ENCODE data around the gene GALNT17. TPM values are rescaled to one million over a fixed set of nuclear protein-coding genes. Genes with fewer than 3 reads are reported as not detected.

GALNT17 gene
- total RNA-seq, 1 experiment from 2014 or later: not detected

GRCh38 chr7:71348821-71349681 is 217.1 kb downstream of the GALNT17 start:
- in situ Hi-C loops (cut with HindIII; ENCODE audit: low pct_unique_long_range_greater_than_20kb, low sequenced_read_pairs): no loop called here
- no peak for DNase-seq (ENCODE audit: low read depth)

DNA sequence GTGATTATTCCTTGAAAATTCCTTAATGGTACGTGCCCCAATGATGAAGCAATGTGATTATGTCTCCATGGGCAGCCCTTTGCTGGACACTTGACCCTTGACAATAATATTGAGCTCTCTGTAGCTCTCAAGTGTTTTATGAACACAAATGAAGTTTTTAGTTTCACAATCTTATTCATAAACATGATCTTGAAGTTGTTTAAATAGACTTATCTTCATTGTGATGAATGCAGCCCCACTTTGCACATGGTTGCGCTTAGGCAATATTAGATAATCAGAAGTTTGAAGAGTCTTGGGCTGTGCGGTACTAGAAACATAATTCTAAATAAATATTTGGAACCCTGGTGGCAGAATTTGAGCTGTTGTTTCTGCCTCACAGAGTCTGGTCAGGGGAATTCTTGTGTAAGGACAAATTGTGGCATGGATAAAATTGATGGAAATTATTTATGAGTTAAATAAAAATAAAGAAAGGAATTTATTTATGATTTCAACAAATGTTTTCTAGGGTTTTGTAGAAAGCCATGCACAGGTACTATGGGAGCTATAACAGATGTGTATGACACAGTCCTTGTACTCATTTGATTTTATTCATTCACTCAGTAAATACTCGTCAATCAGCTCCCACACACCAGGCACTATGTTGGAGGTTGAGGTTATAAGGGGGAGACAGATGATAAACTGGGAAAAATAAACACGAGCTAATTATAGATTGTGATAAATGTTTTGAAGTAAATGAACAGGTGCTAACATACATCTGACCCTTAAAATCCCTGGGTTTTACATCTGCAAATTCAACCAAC is 217.9 kb downstream of the GALNT17 start:
- DNase-seq (ENCODE audit: low read depth): no peak
- in situ Hi-C loops (cut with HindIII; ENCODE audit: low pct_unique_long_range_greater_than_20kb, low sequenced_read_pairs): no loop called here

GRCh38 chr7:71350680-71351079 is 218.7 kb downstream of the GALNT17 start:
- in situ Hi-C loops (cut with HindIII; ENCODE audit: low pct_unique_long_range_greater_than_20kb, low sequenced_read_pairs): no loop called here
- DNase-seq (ENCODE audit: low read depth): no peak

GRCh38 chr7:71354716-71355115 is 222.8 kb downstream of the GALNT17 start:
- DNase-seq (ENCODE audit: low read depth): no peak
- in situ Hi-C loops (cut with HindIII; ENCODE audit: low pct_unique_long_range_greater_than_20kb, low sequenced_read_pairs): no loop called here

DNA sequence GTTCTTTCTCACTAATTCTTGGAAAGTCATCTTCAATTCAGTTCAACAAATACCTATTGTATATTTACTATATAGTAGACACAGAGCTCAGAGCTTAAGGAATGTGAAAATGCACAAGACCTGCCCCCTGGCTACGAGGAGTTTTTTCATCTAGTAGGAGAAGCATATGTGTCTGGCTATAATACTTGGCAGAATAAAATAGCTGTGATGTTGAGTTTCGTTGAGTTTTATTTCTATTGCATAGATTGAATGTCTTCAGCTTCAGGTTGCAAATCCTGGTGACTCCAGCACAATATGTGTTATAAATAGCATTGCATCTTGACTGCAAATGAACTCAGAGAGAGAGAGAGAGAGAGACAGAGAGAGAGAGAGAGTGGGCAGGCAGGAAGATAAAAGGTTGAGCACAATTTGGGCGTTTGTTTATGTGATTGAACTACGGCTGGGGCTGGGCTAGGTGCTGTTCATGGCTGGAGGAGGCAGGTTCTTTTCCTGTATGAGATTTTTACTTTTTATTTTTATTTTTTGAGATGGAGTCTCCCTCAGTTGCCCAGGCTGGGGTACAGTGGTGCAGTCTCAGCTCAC is 229.6 kb downstream of the GALNT17 start:
- DNase-seq (ENCODE audit: low read depth): no peak
- in situ Hi-C loops (cut with HindIII; ENCODE audit: low pct_unique_long_range_greater_than_20kb, low sequenced_read_pairs): no loop called here

DNA sequence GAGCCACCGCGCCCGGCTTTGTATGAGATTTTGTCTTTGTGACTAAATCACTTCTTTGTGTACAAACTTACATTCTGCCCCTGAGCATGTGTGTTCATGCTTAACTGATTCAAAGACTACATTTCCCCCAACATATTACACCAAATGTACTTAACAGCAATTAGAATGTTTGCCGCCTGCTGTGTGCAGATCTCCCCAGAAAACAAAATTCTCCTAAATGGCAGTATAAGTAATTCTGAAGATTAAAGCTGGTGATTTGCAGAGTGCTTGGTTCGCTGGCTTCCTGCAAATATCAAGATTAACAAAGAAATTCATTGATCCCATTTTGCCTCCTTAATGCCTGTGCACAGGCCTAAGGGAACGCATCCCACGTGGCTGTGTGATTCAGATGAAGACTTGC is 230.3 kb downstream of the GALNT17 start:
- no peak for DNase-seq (ENCODE audit: low read depth)
- in situ Hi-C loops (cut with HindIII; ENCODE audit: low pct_unique_long_range_greater_than_20kb, low sequenced_read_pairs): no loop called here

DNA sequence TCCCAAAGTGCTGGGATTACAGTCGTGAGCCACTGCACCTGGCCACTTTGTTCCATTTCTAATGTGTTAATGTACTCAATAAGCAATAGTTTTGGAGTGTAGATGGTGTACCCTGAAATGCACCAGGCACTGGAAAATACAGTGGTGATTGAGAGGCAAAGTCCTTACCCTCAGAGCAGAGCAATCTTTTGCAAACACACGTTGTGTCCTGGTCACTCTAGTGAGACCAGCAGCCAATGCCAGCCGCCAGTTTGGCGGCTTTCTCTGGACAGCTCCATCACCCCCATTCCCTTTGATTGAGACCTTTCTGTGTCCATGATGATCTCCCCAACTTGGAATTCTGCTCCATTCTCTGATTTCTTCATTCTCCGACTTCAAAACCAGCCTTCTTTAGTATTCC is 231.3 kb downstream of the GALNT17 start:
- DNase-seq (ENCODE audit: low read depth): no peak
- in situ Hi-C loops (cut with HindIII; ENCODE audit: low pct_unique_long_range_greater_than_20kb, low sequenced_read_pairs): no loop called here

- in situ Hi-C loops (cut with HindIII; ENCODE audit: low pct_unique_long_range_greater_than_20kb, low sequenced_read_pairs): no loop called here
- no peak for DNase-seq (ENCODE audit: low read depth)
These were observed 231.7 kb downstream of the GALNT17 start for GRCh38 chr7:71363627-71364026.

DNA sequence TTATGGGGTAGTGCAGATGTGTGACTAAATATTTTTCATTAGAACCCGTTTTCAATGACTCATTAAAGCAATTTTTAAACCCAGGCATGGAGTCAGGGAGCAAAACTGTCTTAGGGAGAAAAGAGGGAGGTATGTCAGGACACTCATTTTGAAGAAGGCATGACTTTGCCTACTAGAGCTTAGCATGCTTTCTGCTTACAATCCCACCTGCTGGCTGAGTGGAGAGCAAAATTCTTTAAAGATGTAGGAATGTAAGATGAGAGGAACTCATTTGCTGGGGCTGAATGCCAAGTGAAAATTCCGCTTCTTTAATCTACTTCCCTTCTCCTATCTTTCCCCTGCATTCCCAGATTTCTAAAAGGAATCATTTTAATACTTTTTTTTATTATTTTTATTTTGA is 232.6 kb downstream of the GALNT17 start:
- DNase-seq (ENCODE audit: low read depth): no peak
- in situ Hi-C loops (cut with HindIII; ENCODE audit: low pct_unique_long_range_greater_than_20kb, low sequenced_read_pairs): no loop called here

DNA sequence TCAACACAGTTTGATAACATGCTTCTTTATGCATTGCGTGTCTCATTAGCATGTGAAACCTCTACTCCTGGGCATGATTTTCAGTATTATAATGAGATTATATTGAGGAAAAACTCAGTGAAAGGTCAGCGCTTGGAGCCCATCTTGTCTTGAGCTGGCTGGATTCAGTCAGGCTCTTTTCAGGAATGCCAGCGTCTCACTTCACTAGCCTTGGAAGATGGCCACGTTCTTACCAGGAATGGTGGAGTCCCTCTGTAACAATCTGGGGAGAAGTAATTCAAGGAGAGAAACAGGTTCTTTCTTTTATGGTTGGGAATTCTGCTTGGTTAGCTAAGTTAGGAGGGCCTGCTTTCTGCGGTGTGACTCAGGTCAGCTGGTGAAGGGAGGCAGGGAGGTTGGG is 241.0 kb downstream of the GALNT17 start:
- no peak for DNase-seq (ENCODE audit: low read depth)
- in situ Hi-C loops (cut with HindIII; ENCODE audit: low pct_unique_long_range_greater_than_20kb, low sequenced_read_pairs): no loop called here

- in situ Hi-C loops (cut with HindIII; ENCODE audit: low pct_unique_long_range_greater_than_20kb, low sequenced_read_pairs): no loop called here
These were observed 245.1 kb downstream of the GALNT17 start for GRCh38 chr7:71377062-71377461.

GRCh38 chr7:71377469-71377868 is 245.5 kb downstream of the GALNT17 start:
- in situ Hi-C loops (cut with HindIII; ENCODE audit: low pct_unique_long_range_greater_than_20kb, low sequenced_read_pairs): no loop called here
- DNase-seq (ENCODE audit: low read depth): no peak

More at GRCh38 chr7:71377062-71377461, 245.1 kb downstream of the GALNT17 start:
- DNase-seq (ENCODE audit: low read depth): no peak

- in situ Hi-C loops (cut with HindIII; ENCODE audit: low pct_unique_long_range_greater_than_20kb, low sequenced_read_pairs): no loop called here
- DNase-seq (ENCODE audit: low read depth): no peak
These were observed 252.2 kb downstream of the GALNT17 start for GRCh38 chr7:71384094-71384493.

DNA sequence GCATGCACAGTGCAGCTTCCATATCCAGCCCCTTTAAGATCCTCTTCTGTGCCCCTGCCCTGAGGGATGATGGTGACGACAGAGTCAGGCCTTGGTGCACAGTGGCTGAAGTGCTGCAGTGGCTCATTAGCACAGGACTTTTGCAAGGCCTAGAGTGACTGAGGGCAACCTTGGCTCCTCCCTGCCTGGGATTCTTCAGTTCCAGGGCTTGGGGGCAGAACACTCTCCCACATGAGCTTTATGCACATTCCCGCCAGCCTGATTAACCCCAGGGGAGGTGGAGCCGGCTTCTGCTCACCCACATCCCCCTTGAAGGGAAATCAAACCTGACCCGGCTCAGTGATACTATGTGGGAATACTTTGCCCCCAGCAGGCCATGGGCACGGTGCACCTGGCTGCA is 253.4 kb downstream of the GALNT17 start:
- in situ Hi-C loops (cut with HindIII; ENCODE audit: low pct_unique_long_range_greater_than_20kb, low sequenced_read_pairs): no loop called here
- DNase-seq (ENCODE audit: low read depth): no peak

GRCh38 chr7:71386152-71386785 is 254.3 kb downstream of the GALNT17 start:
- no peak for DNase-seq (ENCODE audit: low read depth)
- in situ Hi-C loops (cut with HindIII; ENCODE audit: low pct_unique_long_range_greater_than_20kb, low sequenced_read_pairs): no loop called here

DNA sequence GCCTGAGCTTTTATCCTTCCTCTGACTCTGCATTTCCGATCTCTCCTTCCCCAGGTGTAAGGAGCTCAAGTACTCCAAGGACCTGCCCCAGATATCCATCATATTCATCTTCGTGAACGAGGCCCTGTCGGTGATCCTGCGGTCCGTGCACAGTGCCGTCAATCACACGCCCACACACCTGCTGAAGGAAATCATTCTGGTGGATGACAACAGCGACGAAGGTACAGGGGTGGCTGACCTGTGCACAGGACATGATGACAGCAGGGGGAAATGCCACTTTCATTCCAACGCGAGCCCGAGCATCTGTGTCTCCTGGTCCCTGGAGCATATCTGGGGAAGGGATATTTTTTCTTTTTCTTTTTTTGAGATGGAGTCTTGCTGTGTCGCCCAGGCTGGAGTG is 256.2 kb downstream of the GALNT17 start:
- DNase-seq (ENCODE audit: low read depth): no peak

GRCh38 chr7:71389976-71390375 is 258.0 kb downstream of the GALNT17 start:
- DNase-seq (ENCODE audit: low read depth): no peak
- in situ Hi-C loops (cut with HindIII; ENCODE audit: low pct_unique_long_range_greater_than_20kb, low sequenced_read_pairs): no loop called here

More for the DNA sequence above, 256.2 kb downstream of the GALNT17 start:
- in situ Hi-C loops (cut with HindIII; ENCODE audit: low pct_unique_long_range_greater_than_20kb, low sequenced_read_pairs): no loop called here

DNA sequence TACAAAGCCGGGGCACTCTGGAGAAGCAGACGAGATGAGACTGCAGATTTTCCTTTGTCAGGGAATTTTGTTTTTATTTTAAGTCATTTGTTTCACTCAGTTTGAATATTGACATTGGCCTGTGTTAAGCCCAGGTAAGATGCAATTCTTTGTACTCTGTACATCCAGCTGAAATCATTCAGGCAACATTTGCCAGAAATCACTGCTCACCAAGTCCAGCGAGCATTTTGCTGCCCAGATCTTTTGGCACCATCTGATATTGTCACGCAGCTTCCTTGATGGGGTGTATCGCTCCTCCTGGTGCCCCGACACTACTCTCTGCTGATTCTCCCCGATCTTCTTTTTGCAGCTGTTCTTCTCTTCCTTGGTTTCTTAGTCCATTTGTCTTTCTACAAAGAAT is 261.7 kb downstream of the GALNT17 start:
- DNase-seq (ENCODE audit: low read depth): no peak
- in situ Hi-C loops (cut with HindIII; ENCODE audit: low pct_unique_long_range_greater_than_20kb, low sequenced_read_pairs): no loop called here

GRCh38 chr7:71402684-71403083 is 270.7 kb downstream of the GALNT17 start:
- in situ Hi-C loops (cut with HindIII; ENCODE audit: low pct_unique_long_range_greater_than_20kb, low sequenced_read_pairs): no loop called here
- no peak for DNase-seq (ENCODE audit: low read depth)
